Middle frontal gyrus (tissue), 1 donor: ENCODE results near the gene HACL1.
A peak's percentile ranks its signal among the peaks of the same experiment; 100 is the strongest.

ENCODE experiments used
- DNase-seq: peaks from one replicate; pipeline ENCODE4 v3.0.0-alpha.2; 2015; ENCODE audit warnings: low spot score; ENCODE audit errors: extremely low spot score

HACL1 gene

DNA sequence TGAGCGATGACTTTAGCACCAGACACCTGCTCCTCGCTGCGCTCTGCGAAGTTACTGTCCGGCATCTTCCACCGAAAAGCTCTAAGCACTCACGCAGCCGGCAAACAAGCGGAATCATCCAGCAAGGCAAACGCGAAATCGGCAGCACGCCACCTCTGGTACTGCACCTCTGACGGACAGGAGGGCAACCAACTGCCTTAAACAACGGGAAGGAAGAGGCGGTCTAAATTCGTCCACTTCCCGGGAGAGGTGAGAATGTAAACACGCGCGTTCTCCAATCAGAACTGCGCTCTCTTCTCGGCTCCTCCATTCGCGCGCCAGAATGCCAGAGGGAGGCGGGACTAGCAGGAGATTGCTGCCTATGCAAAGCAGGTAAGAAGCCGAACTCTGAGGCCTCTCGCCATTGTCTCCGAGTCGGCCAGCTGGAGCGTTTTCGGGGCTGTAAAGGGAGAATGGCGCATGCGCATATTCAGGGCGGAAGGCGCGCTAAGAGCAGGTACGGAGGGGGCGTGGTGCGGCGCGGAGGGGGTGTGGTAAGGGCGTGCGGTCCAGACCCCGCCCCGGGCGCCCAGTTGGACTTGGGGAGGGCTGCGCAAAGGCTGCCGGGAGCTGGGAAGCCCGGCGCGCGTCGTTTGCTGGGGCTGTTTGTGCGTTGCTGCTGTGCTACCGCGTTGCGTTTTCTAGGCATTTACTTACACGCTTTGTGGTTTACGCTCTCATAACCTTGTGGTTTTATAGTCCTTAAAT is at the start of gene HACL1, which contains the start of gene BTD:
HACL1 (minus strand) TSS at position 171 of the 747 bp plus-strand sequence; CDS start at position 65, 106 bp downstream.
BTD (plus strand) TSS at position 347 of the 747 bp plus-strand sequence. CDS start 33,695 bp downstream, outside the sequence.
- peak; percentile 98 for DNase-seq

DNA sequence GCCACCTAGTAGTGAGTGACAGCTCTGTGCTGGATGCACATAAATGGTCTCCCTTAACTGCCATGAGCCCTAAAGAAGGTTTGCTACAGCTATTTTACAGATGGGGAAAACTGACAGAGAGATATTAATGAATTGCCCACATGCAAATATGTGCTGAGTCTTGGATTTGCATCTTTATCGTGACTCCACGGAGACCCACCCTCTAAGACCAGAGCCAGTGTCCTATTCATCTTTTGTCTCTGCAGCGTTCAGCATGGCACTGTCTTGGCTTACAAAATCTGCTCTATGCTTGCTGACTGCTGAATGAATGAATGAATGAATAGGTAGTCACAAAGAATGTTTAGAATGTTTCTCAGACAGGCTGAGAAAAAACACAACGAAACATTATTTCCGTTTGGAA is 48.5 kb upstream of the HACL1 start:
- no peak for DNase-seq

DNA sequence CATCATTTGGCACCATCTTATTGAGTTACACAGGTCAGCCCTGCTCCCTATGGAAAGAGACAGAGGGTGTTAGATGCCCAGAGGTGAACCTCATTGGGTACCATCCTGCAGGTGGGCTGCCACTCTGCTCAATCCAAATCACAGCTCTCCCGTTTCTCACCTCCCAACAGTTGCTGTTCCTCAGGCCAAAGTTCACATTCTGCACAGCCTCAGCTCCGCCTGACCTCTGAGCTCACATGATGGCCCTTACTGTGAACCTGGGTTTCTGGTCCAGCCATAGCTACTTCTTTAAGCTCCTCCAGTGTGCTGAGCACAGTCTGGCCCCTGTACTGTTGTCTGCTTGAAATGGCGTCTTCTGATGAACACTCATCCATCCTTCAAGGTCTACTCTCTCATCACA is 48.0 kb upstream of the HACL1 start:
- no peak for DNase-seq

DNA sequence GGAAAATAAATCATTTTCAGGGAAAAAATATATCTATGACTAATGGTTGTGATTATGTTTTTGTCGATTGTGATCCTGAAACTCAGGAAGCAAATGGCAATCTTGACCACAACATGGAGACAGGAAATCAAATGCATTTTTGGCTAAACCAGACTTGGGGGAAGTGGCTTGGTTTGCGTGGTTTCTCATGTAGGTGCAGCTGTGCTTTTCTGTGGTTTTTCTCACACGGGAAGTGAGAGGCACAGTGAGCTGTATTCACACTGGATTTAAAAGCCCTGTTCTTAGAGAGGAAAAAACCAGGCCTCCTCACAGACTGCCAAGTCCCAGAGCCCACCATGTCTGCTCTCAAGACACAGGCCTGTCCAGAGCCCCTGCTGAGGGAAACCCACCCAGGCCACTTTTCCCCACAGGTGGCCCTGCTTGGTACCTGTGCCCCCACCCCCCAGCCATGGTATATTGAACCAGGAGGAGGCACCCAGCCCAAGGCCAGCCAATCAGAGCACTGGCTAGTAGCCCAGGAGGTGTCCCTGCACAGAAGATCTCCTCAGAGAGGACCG is 46.3 kb upstream of the HACL1 start:
- no peak for DNase-seq

DNA sequence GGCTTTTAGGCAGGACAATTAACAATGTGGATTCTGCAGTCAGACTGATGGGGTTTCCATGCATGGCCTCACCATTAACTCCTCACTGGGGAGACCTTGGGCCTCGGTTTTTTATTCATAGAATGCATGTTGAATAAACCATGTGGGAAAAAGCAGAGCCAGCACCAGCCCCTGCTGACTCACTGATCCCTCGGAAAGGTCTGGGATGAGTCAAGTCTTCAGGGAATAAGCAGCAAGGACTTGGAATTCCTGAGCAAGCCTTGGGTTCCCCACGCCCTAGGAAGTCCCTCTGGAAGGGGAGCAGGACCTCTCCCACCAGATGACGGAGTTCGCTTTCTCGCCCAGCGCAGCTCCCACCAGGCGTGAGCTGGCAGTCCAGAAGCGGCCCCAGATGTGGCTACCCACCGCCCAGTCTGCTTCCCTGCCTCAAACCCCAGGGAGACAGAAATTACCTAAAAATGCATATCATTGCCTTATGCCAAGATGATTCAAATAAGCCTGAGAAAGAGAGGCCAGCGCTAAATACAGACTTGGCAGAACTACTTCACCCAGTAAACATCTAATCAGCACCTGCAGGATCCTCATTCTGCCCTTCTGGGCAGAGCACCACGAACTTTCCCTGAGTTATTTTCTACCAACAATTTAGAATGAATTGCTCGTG is 45.6 kb upstream of the HACL1 start:
- no peak for DNase-seq

DNA sequence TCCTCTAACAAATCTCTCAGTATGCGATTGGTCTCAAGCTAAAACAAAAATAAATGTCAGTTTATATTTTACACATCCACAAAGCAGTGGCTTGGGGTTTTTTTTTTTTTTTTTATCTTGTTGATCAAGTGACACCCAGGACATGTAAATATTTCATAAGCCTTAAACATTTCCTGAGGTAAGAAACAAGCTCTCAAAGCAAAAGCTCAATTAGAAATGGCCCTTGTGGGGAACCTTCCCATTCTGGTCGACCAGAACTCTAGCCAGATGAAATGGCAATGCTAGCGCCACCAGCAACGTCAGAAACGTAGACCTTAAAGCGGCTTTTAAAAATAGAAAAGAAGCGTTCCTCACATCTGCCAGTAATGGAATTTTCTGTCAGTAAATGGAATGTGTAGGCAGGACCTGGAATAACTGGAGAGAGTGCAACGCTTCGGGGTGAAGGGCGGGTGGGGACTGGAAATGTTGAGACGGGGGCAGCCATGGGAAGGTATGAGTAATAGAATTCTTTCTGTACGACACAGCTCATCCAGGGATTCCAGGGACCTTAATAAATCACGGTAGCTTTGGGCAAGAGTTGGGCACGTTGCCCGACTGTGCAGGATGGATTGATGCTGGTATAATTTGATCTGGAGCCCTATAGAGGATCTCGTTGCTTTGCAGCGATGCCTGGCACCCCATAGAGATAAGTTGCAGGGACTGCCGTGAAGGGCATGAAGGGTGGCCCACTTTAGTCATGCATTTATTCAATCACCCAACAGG is 44.6 kb upstream of the HACL1 start:
- DNase-seq, result no peak

DNA sequence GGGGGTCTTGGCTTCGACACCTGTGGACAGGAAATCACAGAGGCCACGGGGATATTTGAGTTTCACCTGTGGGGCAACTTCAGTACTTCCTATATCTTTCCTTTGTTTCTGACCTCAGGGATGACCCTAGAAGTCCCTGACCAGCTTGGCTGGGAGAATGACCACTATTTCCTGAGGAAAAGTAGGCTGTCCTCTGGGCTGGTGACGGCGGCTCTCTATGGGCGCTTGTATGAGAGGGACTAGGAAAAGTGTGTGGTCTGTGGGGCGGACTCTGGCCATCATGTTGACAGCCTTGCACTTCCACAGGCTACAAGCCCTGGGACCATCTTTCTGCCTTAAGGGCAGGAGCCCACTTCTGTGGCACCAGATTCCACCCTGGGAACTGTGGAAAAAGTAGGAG is 43.9 kb upstream of the HACL1 start:
- DNase-seq, result no peak

DNA sequence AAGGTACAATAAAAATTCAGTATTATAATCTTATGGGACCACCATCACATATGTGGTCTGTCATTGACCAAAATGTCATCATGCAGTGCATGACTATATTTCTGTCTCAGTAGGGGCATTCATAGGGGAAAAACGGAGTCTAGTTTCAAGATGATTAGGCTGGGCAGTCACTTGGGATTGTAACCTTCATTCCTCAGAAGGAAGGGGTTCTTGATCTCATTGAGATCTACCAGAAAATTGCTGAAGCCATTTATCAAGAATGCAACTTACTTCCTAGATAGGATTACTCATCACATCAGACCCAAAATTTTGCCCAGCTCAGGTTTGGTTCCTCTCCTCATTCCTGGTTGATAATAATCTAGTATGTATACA is 37.5 kb upstream of the HACL1 start:
- DNase-seq, result no peak

DNA sequence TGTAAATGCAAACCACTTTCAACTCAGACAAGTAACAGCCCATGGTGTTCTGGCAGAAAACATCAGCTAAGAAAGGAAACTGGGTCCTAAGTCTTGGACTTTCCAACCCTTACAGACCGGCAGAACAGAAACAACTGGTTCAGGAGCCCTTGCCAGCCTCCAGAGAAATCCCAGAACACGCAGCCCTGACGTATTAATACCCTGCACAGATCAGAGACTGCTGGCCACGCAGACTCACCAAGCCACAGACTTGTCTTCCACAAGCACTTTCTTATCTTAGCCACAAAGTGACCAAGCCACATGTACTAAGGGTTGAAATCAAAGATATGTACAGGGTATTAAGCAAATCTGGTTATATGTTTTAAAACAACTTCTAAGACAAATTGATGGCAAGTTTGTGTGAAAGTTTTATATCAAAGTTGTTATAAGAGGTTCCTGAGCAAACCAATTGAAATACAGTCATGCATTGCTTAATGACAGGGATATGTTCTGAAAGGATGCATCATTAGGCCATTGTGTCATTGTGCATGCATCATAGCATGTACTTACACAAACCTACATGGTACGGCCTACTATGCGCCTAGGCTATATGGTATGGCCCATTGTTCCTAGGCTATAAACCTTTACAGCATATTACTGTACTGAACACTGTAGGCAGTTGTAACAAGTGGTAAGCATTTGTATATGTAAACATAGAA is 37.0 kb upstream of the HACL1 start:
- no peak for DNase-seq

DNA sequence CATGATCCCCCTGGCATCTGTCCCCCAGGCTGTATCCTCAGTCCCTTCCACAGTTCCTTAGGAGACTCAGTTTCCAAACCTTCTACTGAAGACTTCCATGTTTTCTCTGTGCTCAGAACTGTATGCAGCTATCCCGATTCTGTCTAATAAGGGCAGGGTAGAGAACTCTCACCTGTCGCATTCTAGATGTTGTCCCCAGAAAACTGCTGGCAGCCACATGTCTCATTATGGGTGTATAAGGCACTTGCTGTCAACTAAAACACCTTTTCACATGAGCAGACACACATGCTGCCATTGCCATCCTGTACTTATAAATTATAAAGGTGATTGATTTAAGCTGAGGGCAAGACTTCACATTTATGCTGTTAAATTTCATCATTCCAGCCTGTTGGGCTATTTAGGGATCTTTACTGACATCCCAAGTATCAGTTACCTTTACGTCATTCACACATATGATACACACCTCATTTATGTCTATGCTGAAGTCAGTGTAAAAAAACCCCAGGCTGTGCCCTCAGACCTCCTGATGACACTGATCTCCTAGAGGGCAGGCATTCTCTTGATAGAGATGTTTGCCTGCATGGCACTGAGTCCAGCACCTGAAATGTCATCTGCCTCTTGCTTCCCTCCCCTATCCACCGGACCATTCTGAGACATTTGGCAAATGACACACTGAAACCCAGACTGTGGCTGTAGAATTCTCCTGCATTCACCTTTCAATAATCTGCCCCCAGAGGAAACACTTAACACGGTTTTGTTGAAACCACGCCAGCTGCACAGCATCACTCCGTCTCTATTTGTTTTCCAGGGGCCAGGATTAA is 36.0 kb upstream of the HACL1 start:
- no peak for DNase-seq

DNA sequence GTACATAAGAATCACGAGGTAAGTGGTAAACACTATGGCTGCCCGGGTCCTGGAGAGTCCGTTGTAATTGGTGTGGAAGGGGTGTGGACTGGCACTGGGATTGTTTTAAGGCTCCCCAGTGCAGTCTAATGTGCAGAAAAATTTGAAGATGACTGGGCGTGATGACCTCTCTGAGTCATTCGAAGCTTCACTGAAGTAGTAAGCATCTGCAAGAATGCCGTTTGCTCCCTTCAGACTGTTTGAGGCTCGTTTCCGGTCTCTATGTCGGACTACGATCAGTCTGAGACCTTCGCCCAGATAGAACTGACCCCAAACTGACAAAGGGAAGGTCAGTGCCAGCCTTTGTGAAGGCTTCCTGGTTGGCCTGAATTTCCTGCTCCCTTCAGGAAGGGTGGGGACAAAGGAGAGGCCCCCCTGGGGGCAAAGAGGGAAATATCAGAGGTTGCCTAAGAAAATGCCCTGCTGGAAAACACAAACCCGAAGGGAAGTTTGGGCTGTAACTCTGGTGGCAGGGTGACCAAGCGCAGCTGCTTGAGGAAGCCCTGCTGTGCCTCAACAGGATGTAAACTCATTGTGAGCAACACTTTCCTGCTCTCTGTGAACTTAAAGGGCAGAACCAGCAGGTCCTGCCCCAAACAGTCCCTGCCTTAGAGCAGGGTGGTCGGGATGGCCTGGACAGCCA is 34.8 kb upstream of the HACL1 start:
- no peak for DNase-seq

DNA sequence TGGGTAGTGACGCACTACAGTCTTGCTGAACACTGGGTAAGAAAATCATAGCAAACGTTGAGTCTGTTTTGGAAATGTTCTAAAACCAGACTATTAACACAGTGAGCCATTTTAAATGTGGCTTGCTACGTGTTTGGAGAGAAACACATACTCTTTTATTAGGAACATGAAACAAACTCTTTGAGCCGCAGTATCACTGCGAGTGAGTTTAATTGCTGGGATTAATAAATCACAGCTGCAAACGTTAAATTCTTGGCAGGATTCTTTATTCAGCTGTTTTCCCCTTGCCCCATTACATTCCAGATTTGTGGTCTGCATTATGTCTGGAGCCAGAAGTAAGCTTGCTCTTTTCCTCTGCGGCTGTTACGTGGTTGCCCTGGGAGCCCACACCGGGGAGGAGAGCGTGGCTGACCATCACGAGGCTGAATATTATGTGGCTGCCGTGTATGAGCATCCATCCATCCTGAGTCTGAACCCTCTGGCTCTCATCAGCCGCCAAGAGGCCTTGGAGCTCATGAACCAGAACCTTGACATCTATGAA is 33.8 kb upstream of the HACL1 start:
- no peak for DNase-seq

DNA sequence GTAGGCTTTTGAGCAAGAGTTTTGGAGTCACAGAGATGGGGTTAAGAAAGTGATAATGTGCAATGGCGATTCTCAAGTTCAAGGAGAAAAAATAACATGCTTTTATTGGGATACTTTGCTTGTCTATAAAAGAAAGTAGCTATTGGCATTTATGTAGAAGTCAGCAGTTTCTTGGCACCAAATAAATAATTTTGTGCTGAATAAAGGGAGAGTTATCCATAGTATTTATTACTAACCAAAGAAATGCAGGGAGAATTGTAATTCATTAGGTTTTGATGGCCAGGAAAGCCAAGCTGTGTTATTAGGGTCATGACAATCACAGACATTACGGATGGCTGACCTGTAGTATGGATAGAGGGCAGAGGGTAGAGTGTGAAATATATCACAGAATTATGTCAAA is 33.3 kb upstream of the HACL1 start:
- DNase-seq, result no peak

DNA sequence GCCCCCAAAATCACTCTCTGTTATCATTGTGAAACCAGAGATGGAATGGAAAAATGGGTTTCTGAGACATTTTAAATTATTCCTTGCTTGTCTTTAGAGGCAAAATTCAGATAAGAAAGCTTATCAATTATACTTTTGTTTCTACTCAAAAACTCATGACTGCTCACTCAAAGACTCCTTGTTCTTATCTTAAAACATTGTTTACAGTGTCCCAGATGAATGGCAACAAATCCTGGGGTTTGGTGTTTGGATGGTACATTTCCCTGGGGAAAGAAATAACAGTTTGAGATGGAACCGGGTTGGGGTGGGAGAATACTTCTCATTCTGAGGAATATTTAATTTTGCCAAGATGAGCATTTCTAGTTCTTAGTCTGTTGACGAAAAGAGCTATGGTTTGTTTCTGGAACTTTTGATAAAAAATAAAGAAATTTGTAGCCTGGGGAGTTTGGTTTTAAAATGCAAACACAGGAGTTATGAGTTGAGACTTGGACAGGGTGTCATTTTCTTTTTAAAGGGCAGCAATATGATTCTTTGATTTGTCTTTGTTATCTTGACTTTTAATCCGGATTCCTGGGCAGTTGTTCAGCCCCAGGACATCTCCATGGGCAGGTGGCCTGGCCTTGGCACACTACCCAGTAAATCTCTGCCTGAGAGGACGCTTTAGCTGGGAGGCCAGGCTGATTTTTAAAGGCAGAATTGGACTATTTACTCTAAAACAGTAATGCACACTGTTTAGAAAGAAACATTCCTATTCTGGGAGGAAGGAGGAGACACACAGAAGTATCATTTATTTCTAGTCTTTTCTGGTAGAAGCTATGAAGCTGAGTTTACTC is 32.6 kb upstream of the HACL1 start:
- DNase-seq, result no peak

DNA sequence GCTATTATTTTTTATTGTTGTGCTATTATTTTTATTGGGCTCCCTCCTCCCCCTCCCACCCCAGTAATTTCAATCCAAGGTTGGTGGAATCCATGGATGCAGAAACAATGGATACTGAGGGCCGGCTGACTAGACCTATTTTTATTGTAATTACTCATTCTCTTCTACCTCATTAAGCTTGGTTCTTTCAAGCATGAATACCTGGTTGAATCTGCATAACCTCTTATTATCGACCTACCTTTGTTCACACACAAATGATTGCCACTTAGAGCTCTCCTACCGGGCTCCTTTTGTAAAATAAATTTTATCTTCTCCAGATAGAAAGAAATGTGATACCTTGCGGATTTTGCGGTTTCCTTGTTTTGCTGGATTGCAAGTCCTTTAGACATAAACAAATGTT is 31.8 kb upstream of the HACL1 start:
- DNase-seq, result no peak

DNA sequence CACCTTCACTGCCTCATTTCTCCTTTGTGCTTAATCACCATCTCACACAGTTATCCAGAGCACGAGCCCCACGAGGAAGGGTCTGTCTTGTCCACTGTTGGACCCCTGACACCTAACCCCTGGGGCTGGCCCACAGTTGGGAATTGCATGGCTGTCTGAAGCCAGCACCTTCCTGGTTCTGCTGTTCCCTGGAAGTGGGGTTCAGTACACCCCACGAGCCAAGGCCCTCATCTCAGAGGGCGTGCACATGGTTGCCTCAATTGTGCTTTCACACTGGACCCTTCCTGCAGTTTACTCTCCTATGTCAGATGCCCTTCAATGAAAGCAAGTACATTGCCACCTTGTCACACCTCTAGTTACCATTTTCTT is 30.8 kb upstream of the HACL1 start:
- DNase-seq, result no peak

DNA sequence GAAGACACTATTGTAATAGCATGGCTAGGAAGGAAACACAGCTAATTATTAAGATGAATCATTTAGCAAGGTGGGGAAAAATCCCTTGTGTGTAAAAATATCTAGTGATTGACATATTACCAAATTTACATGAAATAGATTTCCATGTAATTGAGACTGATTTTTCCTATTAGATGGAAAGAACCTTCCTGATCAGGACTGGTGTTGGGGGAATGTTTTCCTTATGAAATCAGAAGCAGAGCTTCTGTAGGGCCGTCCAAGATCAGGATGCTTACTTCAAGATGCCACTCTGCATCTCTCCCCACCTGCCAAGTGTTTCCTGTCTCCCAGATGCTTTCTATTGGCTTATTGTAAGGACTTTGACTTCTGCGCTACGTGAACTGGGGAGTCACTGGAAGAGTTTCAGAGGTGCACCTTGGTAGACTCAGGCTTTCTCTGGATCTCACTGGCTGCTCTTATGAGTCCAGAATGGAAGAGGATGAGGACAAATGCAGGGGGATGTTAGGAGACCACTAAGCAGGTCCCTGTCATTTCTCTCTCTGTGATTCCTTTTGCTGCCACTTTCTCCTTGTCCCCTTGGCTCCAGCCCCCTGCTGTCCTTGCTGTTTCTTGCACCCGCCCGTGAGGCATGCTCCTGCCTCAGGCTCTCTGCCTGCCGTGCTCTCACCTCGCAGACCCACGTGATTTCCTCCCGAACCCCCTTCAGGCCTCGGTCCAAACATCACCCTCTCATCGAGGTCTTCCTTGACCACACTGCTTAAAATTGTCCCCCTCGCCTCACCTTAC is 30.2 kb upstream of the HACL1 start:
- DNase-seq, result no peak
